Ramos (cell line): Measurements from ENCODE around the gene TBC1D10A.

ENCODE experiments used
- in situ Hi-C: fragments of 300-500 bp; cut with MboI; formaldehyde crosslinking; loops from one replicate; pipeline ENCODE4 v1.14.3; 2022; ENCODE audit warnings: low sequenced_read_pairs; ENCODE audit not compliant: unreplicated experiment

The TBC1D10A gene

GRCh38 chr22:30274437-30274812, 52.3 kb downstream of the TBC1D10A start:
- in situ Hi-C loops: no loop called here

DNA sequence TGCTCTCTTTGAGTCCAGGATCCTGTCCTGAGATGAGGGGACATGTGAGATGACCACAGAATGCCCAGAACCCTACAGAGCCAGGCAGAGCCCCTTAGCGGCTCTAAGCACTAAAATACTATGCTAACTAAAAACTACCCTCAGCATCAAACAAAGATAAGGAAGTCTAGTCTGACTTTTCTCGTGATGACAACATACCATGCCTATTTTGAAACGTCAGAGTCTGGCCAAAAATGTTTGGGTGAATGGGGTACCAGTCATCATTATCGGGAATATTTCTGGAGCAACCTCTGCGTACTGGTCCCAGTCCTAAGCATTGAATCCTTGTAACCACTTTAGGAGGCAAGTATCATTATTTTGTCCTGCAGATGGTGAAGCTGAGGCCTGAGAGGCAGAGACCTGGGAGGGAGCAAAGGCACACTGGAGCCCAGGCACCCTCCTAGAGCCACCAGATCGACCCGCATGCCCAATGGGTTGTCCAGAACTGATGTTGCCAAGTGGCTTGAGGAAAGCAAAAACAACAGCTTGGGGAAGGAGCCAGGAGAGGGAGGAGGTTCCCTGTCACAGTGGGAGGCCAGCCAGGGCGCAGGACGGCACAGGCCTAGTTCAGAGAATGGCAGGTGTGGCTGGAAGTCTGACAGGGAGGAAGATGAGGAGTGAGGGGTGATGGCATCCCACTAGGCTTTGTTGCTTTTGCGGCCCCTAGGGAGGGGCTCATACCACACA, 52.9 kb downstream of the TBC1D10A start:
- in situ Hi-C loops: no loop called here

GRCh38 chr22:30272781-30273601, 53.8 kb downstream of the TBC1D10A start:
- in situ Hi-C loops: no loop called here

GRCh38 chr22:30270832-30271231, 55.9 kb downstream of the TBC1D10A start:
- in situ Hi-C loops: no loop called here

DNA sequence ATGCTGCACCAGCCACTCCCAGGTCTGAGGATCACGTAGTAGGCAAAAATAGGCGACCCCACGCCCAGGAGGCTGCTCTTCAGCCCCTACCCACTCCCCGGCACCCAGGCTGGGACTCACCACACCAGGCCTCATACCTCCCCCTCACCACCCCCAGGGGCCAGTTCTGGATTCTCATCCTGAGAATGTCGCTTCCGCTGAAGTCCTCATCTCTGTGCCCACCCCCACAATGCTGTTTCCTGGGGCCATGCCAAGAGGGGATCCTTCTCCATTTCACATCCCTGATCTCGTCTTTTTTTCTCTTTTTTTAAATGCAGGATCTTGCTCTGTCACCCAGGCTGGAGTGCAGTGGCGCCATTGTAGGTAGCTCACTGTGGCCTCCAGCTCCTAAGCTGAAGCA, 58.4 kb downstream of the TBC1D10A start:
- in situ Hi-C loops: no loop called here

DNA sequence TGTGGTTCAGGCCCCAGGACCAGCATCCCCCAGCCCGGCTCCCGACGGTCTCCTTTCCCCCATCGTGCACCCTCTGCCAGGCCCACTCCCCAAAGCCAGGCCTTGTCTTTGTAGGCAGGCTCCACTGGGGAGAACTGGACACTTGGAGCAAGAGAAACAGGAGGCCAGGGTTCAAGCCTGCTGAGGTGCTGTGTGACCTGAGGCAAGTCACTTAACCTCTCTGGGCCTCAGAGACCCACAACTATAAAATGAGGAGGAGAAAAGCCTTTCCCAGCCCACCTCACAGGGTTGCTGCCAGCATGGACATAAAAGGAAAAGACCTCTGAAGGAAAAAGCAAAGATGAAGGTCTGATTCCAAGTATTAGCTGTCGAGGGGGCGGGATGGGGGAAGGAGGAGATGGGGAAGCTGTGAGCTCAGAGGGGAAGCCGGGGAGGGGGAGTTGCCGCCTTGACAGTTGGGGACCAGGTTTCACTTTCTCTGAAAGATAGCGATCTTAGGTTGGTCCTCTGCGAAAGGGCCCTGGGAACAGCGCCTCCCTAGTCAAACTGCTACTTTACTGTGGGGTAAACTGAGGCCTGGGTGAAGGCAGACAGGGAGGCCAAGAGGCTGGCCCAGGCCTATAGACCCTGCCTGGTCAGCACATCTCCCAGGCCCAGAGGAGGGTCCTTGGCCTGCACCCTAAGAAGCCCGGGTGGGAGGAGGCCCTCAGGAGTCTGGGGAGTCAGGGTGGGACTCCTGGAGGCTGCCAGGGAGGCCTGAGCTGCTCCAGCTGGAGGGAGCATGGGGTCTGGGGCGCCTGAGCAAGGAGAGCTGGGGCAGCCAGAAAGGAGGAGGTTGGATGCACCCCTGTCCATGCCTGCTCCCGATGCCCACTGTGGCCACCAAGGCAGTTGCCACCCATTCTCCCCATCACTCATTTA, 59.1 kb downstream of the TBC1D10A start:
- in situ Hi-C loops: no loop called here

GRCh38 chr22:30266445-30267381, 60.0 kb downstream of the TBC1D10A start, which contains the start of gene OSM:
Gene OSM (minus strand): TSS chr22:30266851. CDS start chr22:30266799, 52 bp downstream.
- in situ Hi-C loops: no loop called here

GRCh38 chr22:30265823-30266444, 60.8 kb downstream of the TBC1D10A start:
- in situ Hi-C loops: no loop called here

DNA sequence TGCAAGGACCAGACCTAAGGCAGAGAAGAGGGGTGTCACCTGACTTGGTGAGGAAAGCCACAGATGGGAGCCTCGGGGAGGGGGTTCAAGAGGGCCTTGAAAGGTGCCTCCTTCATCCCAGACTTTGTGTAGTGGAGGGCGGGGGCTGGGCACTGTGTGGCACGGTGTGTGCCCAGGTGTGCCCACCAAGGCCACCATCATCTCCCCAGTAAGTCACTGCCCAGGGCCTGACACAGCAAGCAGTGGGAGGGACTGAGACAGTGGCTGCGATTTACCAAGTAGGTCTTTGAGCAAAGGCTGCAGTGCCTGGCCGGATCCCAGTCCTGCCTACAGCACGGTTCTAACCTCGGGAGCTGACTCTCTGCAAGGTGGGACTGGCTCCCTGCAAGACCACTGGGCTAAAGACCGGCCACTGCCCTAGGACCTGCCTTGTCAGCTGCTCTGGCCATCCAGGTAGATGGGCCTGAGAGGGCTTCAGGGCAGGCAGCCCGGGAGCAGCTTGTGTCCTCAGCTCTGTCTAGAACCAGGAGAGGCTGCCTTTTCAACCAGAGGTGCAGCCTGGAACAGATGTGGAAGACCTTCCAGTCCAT, 61.5 kb downstream of the TBC1D10A start:
- in situ Hi-C loops: no loop called here

- in situ Hi-C loops: no loop called here
Observed at GRCh38 chr22:30263883-30264282, 62.9 kb downstream of the TBC1D10A start.

- in situ Hi-C loops: no loop called here
Observed at GRCh38 chr22:30262917-30263741, 63.6 kb downstream of the TBC1D10A start.

GRCh38 chr22:30262112-30262511, 64.6 kb downstream of the TBC1D10A start:
- in situ Hi-C loops: no loop called here

DNA sequence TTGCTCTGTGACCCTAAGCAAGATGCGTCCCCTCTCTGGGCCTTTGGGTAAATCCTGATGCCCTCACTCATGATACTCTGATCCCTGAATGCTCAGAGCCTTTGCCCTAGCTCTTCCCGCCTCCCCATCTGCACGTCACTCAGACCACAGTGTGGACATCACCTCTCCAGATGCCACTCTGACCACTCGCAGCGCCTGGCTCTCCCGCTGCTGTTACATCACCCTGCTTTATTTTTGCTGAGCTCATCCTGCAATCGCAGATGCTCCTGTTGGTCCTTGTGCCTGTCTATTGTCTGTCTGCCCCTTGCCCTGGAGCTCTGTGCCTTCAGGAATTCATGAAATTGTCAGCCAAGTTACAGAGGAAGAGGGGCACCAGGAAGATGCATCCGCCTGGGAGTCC, 65.6 kb downstream of the TBC1D10A start:
- in situ Hi-C loops: no loop called here

GRCh38 chr22:30260682-30261081, 66.1 kb downstream of the TBC1D10A start:
- in situ Hi-C loops: no loop called here

GRCh38 chr22:30260276-30260675, 66.5 kb downstream of the TBC1D10A start:
- in situ Hi-C loops: no loop called here

DNA sequence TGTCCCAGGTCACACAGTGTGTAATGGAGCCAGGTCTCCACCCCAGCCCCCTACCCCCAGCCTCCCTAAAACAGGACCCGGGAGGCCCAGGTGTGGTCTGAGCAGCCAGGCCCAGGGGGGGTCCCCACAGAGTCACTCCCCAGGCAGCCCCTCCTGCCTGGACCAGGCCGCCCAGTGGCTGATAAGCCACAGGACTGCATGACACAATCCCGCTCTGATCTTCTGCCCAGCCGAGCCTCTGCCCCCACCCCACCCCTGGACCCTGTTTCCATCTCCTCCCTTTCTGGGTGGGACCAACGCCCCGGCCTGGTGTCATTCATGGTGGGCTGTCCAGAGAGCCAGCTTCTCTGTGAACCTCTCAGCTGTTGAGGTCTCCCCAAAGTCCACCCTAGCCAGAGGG, 72.4 kb downstream of the TBC1D10A start:
- in situ Hi-C loops: no loop called here

DNA sequence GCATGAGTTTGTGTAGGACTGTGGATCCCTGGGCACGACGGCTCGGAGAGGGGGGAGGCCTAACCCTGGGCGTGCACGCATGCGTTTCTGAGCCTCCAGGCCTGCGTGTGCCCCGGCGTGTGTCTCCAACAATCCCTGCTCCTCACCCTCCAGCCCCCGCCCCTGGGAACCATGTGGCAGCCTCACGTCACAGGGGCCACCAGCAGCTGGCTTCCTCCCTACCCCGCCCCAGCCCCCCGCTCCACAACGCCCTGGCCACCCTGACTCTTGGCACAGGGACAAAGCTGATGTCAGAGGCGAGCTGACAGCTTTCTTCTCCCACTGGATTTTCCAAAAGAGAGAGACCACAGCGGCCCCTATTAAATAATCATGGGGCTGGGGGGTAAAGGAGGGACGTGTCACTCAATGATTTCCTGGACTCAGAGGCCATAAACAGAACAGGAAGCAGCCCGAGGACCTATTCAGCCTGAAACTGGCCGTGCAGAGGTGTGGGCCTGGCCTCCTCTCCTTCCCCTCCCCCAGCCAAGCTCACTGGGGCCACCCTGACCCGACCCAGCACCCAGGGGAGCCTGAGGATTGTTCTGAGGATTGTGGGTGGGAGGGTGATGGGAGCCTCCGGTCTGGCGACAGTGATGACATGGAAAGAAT, 73.4 kb downstream of the TBC1D10A start:
- in situ Hi-C loops: no loop called here
